Measurements from ENCODE around the gene TNXB. TPM values are rescaled to one million over a fixed set of nuclear protein-coding genes. Genes with fewer than 3 reads are reported as not detected.
"Not testable (repeated sequence)": the region's sequence is repeated elsewhere in the genome, so short reads cannot be mapped to it uniquely, and the experiment has no call there.

The TNXB gene
- total and polyA plus RNA-seq, 2 donors (not counting 3 experiments of a cell fraction or from before 2014, with no cell fraction given): 0.47 to 2.7 TPM

DNA sequence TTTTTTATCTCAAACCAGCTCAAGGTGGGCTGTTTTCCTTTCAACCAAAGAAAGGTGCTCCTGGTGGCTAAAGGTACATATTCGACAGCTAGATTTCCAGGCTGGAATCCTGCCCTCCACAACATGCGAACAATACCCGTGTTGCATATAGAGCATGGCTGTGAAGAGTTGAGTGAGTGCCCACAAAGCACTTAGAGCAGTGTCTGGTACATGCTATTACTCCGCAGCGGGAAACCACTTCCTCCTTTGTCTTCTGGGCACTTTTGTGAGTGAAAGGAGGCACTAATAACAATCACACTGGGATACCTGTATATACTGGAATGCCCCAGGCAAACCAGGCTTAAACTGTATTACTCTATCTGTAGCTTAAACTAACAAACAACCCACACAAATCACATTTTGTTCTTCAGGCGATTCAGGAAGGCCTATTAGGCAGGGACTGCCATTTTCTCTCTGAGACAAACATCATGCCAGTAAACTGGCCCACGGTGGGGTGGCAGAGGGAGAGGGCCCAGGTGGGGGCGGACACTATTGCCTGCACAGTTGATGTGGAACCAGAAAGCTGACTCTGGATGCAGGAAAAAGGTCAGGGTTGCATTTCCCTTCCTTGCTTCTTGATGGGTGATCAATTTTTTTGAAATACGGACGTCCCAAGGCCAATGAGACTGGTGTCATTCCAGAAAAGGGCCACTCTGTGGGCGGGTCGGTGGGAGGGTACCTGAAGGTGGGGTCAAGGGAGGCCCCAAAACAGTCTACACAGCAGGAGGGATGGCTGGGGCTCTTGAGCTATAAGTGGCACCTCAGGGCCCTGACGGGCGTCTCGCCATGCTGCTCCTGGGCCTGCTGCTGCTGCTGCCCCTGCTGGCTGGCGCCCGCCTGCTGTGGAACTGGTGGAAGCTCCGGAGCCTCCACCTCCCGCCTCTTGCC is 71.3 kb downstream of the TNXB start, which contains the start of gene CYP21A2:
TSS of gene CYP21A2 (plus strand) at position 818 of the 927 bp plus-strand sequence. CDS start at position 826, 8 bp downstream.
- H3K36me3 ChIP-seq (ENCODE audit: control insufficient read depth in 2 of 2, extremely low read depth in 1 of 2, insufficient read depth in 2 of 2, low read length in 2 of 2); H3K27ac ChIP-seq (ENCODE audit: insufficient read depth, low read depth, low read length); H3K4me3 ChIP-seq (replicated peaks in 1 of 3; ENCODE audit: insufficient read depth in 1 of 3, low read depth in 1 of 3, low read length in 3 of 3); POLR2A ChIA-PET; H3K4me2 ChIP-seq (ENCODE audit: insufficient read depth, low read length); CTCF ChIA-PET; H3K27me3 ChIP-seq (ENCODE audit: control insufficient read depth in 2 of 2, insufficient read depth in 2 of 2, low read length in 2 of 2); intact Hi-C loops (cut with micrococcal nuclease); H3K4me1 ChIP-seq (ENCODE audit: control insufficient read depth, extremely low read depth, insufficient read depth, low read length); DNase-seq (ENCODE audit: low read depth, low spot score); H2AFZ ChIP-seq (ENCODE audit: low read depth, low read length); H3K9me3 ChIP-seq (replicated peaks; ENCODE audit: control insufficient read depth, insufficient read depth, low read length); dilution Hi-C loops (cut with MboI; ENCODE audit: extremely low pct_ligation_motif_present, low sequenced_read_pairs); H4K20me1 ChIP-seq (replicated peaks; ENCODE audit: control insufficient read depth, extremely low read depth, insufficient read depth, low read length); H3K9me1 ChIP-seq (replicated peaks; ENCODE audit: control insufficient read depth, extremely low read depth, insufficient read depth, low read length); FAIRE-seq; H3K9ac ChIP-seq (replicated peaks; ENCODE audit: extremely low read depth, insufficient read depth, low read length); BruUV-seq (replicated peaks); H3K79me2 ChIP-seq (ENCODE audit: control insufficient read depth, insufficient read depth, low read length): not testable (repeated sequence)

DNA sequence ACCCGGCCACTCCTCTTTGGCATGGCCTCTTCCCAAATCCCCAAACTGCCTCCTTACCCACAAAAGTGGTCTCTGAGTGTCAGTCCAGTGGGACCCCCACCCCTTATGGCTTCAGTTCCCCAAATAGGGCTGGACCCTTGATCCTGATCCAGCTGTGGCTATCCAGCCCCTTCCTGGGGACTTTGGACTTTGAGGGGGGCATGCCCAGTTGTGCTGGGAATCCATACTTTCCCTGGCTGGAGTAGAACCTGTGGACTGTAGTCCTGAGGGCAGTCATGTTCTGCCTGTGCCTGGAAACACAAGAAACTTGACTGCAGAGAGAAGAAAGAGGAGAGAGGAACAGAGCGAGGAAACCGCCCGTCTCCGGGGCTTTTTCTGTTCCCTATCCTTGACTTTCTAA is 72.0 kb downstream of the TNXB start:
- H3K27ac ChIP-seq (ENCODE audit: insufficient read depth, low read depth, low read length); CTCF ChIA-PET: not testable (repeated sequence)

DNA sequence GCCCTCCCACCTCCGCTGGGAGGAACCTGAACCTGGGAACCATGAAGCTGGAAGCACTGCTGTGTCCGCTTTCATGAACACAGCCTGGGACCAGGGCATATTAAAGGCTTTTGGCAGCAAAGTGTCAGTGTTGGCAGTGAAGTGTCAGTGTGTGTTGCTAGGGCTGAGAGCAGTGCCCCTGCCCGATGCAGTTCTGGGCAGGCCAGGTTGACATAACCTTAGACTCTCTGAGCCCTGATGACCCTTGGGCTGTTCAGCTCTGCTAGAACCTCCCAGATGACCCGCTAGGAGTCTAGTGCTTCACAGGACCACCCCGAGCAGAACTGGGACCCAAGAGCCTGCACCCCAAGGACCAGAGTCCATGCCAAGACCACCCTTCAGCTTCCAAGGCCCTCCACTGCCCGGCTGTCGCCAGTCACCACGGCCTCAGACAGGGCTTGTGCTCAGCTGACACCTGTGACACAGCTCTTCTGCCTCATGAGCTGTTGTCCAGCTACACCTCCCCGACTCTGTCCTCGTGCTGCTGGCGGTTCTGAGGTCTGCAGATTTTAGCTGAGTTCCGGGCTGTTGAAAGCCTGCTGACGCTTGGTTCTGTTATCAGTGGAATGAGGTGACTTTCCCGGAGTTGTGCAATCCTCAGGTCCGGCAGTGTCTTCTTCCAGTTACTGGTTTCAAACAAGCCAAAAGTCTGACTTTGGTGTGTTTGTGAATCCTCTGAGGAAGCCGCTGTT is 73.7 kb downstream of the TNXB start:
- H3K4me2 ChIP-seq (ENCODE audit: insufficient read depth, low read length); H3K9me3 ChIP-seq (replicated peaks; ENCODE audit: control insufficient read depth, insufficient read depth, low read length); POLR2A ChIA-PET; H3K4me3 ChIP-seq (replicated peaks in 1 of 3; ENCODE audit: insufficient read depth in 1 of 3, low read depth in 1 of 3, low read length in 3 of 3); H3K4me1 ChIP-seq (ENCODE audit: control insufficient read depth, extremely low read depth, insufficient read depth, low read length); H3K9me1 ChIP-seq (replicated peaks; ENCODE audit: control insufficient read depth, extremely low read depth, insufficient read depth, low read length); H3K36me3 ChIP-seq (ENCODE audit: control insufficient read depth in 2 of 2, extremely low read depth in 1 of 2, insufficient read depth in 2 of 2, low read length in 2 of 2); H4K20me1 ChIP-seq (replicated peaks; ENCODE audit: control insufficient read depth, extremely low read depth, insufficient read depth, low read length); DNase-seq (ENCODE audit: low read depth, low spot score); CTCF ChIA-PET; H3K9ac ChIP-seq (replicated peaks; ENCODE audit: extremely low read depth, insufficient read depth, low read length); H3K27ac ChIP-seq (ENCODE audit: insufficient read depth, low read depth, low read length); intact Hi-C loops (cut with micrococcal nuclease); H3K79me2 ChIP-seq (ENCODE audit: control insufficient read depth, insufficient read depth, low read length); BruUV-seq (replicated peaks); dilution Hi-C loops (cut with MboI; ENCODE audit: extremely low pct_ligation_motif_present, low sequenced_read_pairs); H2AFZ ChIP-seq (ENCODE audit: low read depth, low read length); H3K27me3 ChIP-seq (ENCODE audit: control insufficient read depth in 2 of 2, insufficient read depth in 2 of 2, low read length in 2 of 2): not testable (repeated sequence)
- peak; percentile 15 for FAIRE-seq

More for the DNA sequence above, 72.0 kb downstream of the TNXB start:
- H3K4me3 ChIP-seq (replicated peaks in 1 of 3; ENCODE audit: insufficient read depth in 1 of 3, low read depth in 1 of 3, low read length in 3 of 3); H3K4me2 ChIP-seq (ENCODE audit: insufficient read depth, low read length); H4K20me1 ChIP-seq (replicated peaks; ENCODE audit: control insufficient read depth, extremely low read depth, insufficient read depth, low read length); intact Hi-C loops (cut with micrococcal nuclease); H3K9me1 ChIP-seq (replicated peaks; ENCODE audit: control insufficient read depth, extremely low read depth, insufficient read depth, low read length); H3K79me2 ChIP-seq (ENCODE audit: control insufficient read depth, insufficient read depth, low read length); H3K36me3 ChIP-seq (ENCODE audit: control insufficient read depth in 2 of 2, extremely low read depth in 1 of 2, insufficient read depth in 2 of 2, low read length in 2 of 2); DNase-seq (ENCODE audit: low read depth, low spot score); H3K4me1 ChIP-seq (ENCODE audit: control insufficient read depth, extremely low read depth, insufficient read depth, low read length); H2AFZ ChIP-seq (ENCODE audit: low read depth, low read length); dilution Hi-C loops (cut with MboI; ENCODE audit: extremely low pct_ligation_motif_present, low sequenced_read_pairs); H3K9ac ChIP-seq (replicated peaks; ENCODE audit: extremely low read depth, insufficient read depth, low read length); POLR2A ChIA-PET; H3K9me3 ChIP-seq (replicated peaks; ENCODE audit: control insufficient read depth, insufficient read depth, low read length); H3K27me3 ChIP-seq (ENCODE audit: control insufficient read depth in 2 of 2, insufficient read depth in 2 of 2, low read length in 2 of 2); BruUV-seq (replicated peaks): not testable (repeated sequence)
- peak; percentile 57 for FAIRE-seq

DNA sequence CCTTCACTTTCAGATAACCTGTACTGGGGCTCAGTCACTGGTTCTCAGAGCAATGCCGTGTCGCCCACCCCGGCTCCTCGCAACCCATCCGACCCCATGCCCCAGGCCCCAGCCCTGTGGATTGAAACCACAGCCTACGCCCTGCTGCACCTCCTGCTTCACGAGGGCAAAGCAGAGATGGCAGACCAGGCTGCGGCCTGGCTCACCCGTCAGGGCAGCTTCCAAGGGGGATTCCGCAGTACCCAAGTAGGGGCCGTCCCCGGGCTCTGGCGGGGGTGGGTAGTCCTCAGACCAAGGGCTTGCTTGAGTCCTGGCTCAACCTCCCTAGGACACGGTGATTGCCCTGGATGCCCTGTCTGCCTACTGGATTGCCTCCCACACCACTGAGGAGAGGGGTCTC is 79.6 kb downstream of the TNXB start:
- DNase-seq (ENCODE audit: low read depth, low spot score); CTCF ChIA-PET; H3K4me2 ChIP-seq (ENCODE audit: insufficient read depth, low read length); H3K27ac ChIP-seq (ENCODE audit: insufficient read depth, low read depth, low read length); H2AFZ ChIP-seq (ENCODE audit: low read depth, low read length); H3K27me3 ChIP-seq (ENCODE audit: control insufficient read depth in 2 of 2, insufficient read depth in 2 of 2, low read length in 2 of 2); BruUV-seq (replicated peaks); FAIRE-seq; H4K20me1 ChIP-seq (replicated peaks; ENCODE audit: control insufficient read depth, extremely low read depth, insufficient read depth, low read length); H3K9me1 ChIP-seq (replicated peaks; ENCODE audit: control insufficient read depth, extremely low read depth, insufficient read depth, low read length); H3K4me1 ChIP-seq (ENCODE audit: control insufficient read depth, extremely low read depth, insufficient read depth, low read length); H3K9ac ChIP-seq (replicated peaks; ENCODE audit: extremely low read depth, insufficient read depth, low read length); H3K36me3 ChIP-seq (ENCODE audit: control insufficient read depth in 2 of 2, extremely low read depth in 1 of 2, insufficient read depth in 2 of 2, low read length in 2 of 2); intact Hi-C loops (cut with micrococcal nuclease); dilution Hi-C loops (cut with MboI; ENCODE audit: extremely low pct_ligation_motif_present, low sequenced_read_pairs); H3K79me2 ChIP-seq (ENCODE audit: control insufficient read depth, insufficient read depth, low read length); H3K9me3 ChIP-seq (replicated peaks; ENCODE audit: control insufficient read depth, insufficient read depth, low read length); H3K4me3 ChIP-seq (replicated peaks in 1 of 3; ENCODE audit: insufficient read depth in 1 of 3, low read depth in 1 of 3, low read length in 3 of 3); POLR2A ChIA-PET: not testable (repeated sequence)

All from endothelial cell of umbilical vein (primary cell).